ENCODE measurements around the gene SYCE3. TPM values are rescaled to one million over a fixed set of nuclear protein-coding genes. Genes with fewer than 3 reads are reported as not detected.

Gene SYCE3
- total RNA-seq, 4 donors from 2014 or later, result not detected

DNA sequence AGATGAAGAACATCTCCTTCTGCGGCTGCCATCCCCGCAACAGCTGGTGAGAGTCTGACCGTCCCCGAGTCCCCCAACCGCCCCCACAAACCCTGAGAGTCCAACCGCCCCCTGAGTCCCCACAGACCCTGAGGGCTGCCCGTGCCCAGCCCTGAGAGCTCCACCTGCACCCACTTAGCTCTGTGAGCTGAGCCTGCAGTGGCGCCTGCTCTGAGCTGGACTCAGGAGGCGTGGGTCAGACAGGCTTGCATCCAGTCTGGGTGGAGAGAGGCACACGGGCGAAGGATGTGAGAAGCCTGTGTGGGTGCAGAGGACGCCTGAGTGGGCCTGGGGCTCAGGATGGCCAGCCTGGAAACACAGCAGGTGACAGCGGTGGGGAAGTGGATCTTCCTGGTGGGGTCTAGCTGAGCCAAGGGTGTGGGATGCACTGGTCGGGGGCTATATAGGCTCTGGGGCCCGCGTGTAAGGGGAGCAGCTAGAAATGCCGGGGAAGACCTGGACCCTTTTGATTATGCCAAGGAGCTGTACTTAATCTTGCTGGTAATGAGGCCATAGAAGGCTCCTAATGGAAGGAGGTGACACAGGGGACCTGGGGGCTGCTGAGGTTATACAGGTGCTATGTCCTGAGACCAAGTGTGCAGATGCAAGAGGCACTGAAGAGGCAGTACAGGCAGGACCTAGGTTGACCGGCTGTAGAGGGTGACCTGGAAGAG, 44.4 kb upstream of the SYCE3 start:
- intact Hi-C loops (cut with DNase I), result no loop called here
- no peak for DNase-seq (ENCODE audit: extremely low spot score)
- Histone ChIP-seq H3K4me1 (peaks cover 0 to 8% (median 4%) of the 10 kb centered on the region in 4 donors), H3K27ac (replicated peaks in 1 of 4) (no peak overlapping the region), H3K36me3 (no peaks in the 10 kb centered on the region), H3K9me3 (no peaks in the 10 kb centered on the region), H3K4me3 (no peak overlapping the region), H3K27me3 (peaks cover 0 to 90% (median 12%) of the 10 kb centered on the region in 4 donors)
- TF ChIP-seq EP300 (IDR thresholded peaks at IDR 0.05) (no peak), POLR2AphosphoS5 (IDR thresholded peaks at IDR 0.05) (no peak), POLR2A (IDR thresholded peaks at IDR 0.05; ENCODE audit: low read depth) (no peak)
- 78% methylated on average over 10 of the region's 18 CpGs for WGBS

- no peak for DNase-seq (ENCODE audit: extremely low spot score)
- Histone ChIP-seq H3K4me3 (no peak overlapping the region), H3K4me1 (peaks cover under 1 to 12% (median 5%) of the 10 kb centered on the region in 4 donors), H3K27me3 (peaks cover 0 to 92% (median 12%) of the 10 kb centered on the region in 4 donors), H3K36me3 (no peaks in the 10 kb centered on the region), H3K27ac (replicated peaks in 1 of 4) (no peak overlapping the region), H3K9me3 (no peaks in the 10 kb centered on the region)
- intact Hi-C loops (cut with DNase I), result no loop called here
- 93% methylated on average over 8 of the region's 19 CpGs for WGBS
- TF ChIP-seq POLR2AphosphoS5 (IDR thresholded peaks at IDR 0.05), result no peak
- no peak for TF ChIP-seq EP300 (IDR thresholded peaks at IDR 0.05)
- no peak for TF ChIP-seq POLR2A (IDR thresholded peaks at IDR 0.05; ENCODE audit: low read depth)
- TF ChIP-seq, protein P1, sequence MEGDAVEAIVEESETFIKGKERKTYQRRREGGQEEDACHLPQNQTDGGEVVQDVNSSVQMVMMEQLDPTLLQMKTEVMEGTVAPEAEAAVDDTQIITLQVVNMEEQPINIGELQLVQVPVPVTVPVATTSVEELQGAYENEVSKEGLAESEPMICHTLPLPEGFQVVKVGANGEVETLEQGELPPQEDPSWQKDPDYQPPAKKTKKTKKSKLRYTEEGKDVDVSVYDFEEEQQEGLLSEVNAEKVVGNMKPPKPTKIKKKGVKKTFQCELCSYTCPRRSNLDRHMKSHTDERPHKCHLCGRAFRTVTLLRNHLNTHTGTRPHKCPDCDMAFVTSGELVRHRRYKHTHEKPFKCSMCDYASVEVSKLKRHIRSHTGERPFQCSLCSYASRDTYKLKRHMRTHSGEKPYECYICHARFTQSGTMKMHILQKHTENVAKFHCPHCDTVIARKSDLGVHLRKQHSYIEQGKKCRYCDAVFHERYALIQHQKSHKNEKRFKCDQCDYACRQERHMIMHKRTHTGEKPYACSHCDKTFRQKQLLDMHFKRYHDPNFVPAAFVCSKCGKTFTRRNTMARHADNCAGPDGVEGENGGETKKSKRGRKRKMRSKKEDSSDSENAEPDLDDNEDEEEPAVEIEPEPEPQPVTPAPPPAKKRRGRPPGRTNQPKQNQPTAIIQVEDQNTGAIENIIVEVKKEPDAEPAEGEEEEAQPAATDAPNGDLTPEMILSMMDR (IDR thresholded peaks at IDR 0.05), result no peak
These were observed 43.6 kb upstream of the SYCE3 start for GRCh38 chr22:50606165-50606945.

DNA sequence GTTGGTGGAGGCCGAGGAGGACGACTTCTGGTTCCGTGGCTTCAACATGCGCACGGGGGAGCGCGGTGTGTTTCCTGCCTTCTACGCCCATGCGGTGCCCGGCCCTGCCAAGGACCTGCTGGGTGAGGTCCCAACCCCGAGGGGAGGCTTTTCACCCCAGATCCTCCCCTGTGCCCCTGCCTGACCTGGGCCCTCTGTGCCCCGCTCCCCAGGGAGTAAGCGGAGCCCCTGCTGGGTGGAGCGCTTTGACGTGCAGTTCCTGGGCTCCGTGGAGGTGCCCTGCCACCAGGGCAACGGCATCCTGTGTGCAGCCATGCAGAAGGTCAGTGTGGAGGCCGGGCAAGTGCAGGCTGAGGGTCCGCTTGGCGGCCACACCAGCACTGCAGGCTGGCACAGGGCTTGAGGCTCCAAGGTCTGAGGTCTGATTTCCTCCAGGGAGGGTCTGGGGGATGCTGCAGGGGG, 42.9 kb upstream of the SYCE3 start:
- 87% methylated on average over 3 of the region's 20 CpGs for WGBS
- no peaks in the 10 kb centered on the region for H3K36me3 ChIP-seq
- DNase-seq (ENCODE audit: extremely low spot score), result no peak
- no peak overlapping the region for H3K4me3 ChIP-seq
- peaks cover 4 to 19% (median 11%) of the 10 kb centered on the region in 4 donors for H3K4me1 ChIP-seq
- no peak overlapping the region for H3K27ac ChIP-seq (replicated peaks in 1 of 4)
- no peak for TF ChIP-seq POLR2A (IDR thresholded peaks at IDR 0.05; ENCODE audit: low read depth)
- TF ChIP-seq, protein P1 (IDR thresholded peaks at IDR 0.05), result no peak
- no peak for TF ChIP-seq EP300 (IDR thresholded peaks at IDR 0.05)
- TF ChIP-seq POLR2AphosphoS5 (IDR thresholded peaks at IDR 0.05), result no peak
- intact Hi-C loops (cut with DNase I), result no loop called here
- no peaks in the 10 kb centered on the region for H3K9me3 ChIP-seq
- H3K27me3 ChIP-seq, result peaks cover 0 to 91% (median 12%) of the 10 kb centered on the region in 4 donors

DNA sequence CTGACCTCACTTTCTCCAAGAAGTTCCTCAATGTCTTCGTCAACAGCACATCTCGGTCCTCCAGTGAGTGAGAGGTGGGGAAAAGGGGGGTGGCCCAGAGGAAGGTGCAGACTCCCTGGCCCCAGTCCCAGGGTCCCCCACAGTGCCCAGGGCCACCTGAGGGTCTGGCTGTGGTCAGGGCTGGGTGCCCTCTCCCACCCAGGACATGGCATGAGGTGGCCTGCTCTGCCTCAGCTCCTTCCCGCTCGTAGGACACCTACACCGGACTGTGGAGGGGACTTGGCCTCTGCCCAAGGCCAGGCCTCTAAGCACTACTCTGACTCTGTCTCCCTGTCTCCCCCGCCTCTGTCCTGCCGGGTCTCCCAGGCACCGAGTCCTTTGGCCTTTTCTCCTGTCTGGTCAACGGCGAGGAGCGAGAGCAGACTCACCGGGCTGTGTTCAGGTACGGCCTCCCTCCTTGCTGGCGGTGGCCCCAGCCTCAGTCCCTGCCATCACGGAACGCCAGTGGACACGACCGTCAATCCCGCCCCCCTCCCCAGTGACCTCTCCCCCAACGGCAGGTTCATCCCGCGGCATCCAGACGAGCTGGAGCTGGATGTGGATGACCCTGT, 42.4 kb upstream of the SYCE3 start:
- WGBS, result 84% methylated on average over 23 of the region's 23 CpGs
- Histone ChIP-seq H3K36me3 (no peaks in the 10 kb centered on the region), H3K4me3 (no peak overlapping the region), H3K27ac (replicated peaks in 1 of 4) (no peak overlapping the region), H3K27me3 (peaks cover 0 to 93% (median 13%) of the 10 kb centered on the region in 4 donors), H3K4me1 (peaks cover 7 to 24% (median 15%) of the 10 kb centered on the region in 4 donors), H3K9me3 (no peaks in the 10 kb centered on the region)
- DNase-seq (ENCODE audit: extremely low spot score), result no peak
- TF ChIP-seq POLR2A (IDR thresholded peaks at IDR 0.05; ENCODE audit: low read depth), result no peak
- no peak for TF ChIP-seq EP300 (IDR thresholded peaks at IDR 0.05)
- TF ChIP-seq POLR2AphosphoS5 (IDR thresholded peaks at IDR 0.05), result no peak
- TF ChIP-seq, protein P1 (IDR thresholded peaks at IDR 0.05), result no peak
- intact Hi-C loops (cut with DNase I), result no loop called here
